Measurements from ENCODE around the gene SUSD1.

The SUSD1 gene

GRCh38 chr9:112127281-112127680 is 47.8 kb downstream of the SUSD1 start:
- H3K27me3 ChIP-seq (ENCODE audit: insufficient read depth, low read length), result no peaks in the 10 kb centered on the region
- H3K9ac ChIP-seq (ENCODE audit: low read depth, low read length), result no peak overlapping the region
- H3K4me1 ChIP-seq (ENCODE audit: insufficient read depth, low read length), result peaks cover 4% of the 10 kb centered on the region; the same call in 1 of the 2 replicates
- no peak overlapping the region for H3K4me3 ChIP-seq (ENCODE audit: low read length)
- H3K36me3 ChIP-seq (ENCODE audit: insufficient read depth, low read depth, low read length), result no peaks in the 10 kb centered on the region
- no peak overlapping the region for H3K27ac ChIP-seq (ENCODE audit: low read length)
- H3K9me3 ChIP-seq (ENCODE audit: insufficient read depth, low read depth, low read length), result no peaks in the 10 kb centered on the region

- Histone ChIP-seq H3K27me3 (ENCODE audit: insufficient read depth, low read length) (no peaks in the 10 kb centered on the region), H3K27ac (ENCODE audit: low read length) (no peak overlapping the region), H3K4me3 (ENCODE audit: low read length) (no peak overlapping the region), H3K9ac (ENCODE audit: low read depth, low read length) (no peak overlapping the region), H3K36me3 (ENCODE audit: insufficient read depth, low read depth, low read length) (no peaks in the 10 kb centered on the region), H3K9me3 (ENCODE audit: insufficient read depth, low read depth, low read length) (no peaks in the 10 kb centered on the region), H3K4me1 (ENCODE audit: insufficient read depth, low read length) (no peaks in the 10 kb centered on the region)
Measured at GRCh38 chr9:112125951-112126388, 49.1 kb downstream of the SUSD1 start.

DNA sequence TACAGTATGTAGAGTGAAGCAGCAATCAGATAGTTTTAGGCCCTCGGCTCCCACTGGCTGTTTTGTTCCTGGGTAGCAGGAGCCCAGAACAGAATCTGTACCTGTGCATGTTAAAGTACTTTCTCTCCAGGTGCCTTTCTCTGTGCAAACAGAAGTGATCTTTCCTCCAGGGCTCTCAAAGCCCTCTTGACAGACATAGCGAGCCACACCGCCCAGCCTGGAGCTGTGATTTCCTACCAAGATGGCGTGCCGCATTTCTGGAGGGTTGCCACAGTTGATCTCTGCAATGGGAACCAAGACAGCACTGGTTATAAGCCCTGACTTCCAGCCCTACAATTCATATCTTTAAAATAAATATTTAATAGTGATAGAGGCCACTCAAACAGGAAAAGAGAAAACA is 50.9 kb downstream of the SUSD1 start:
- no peak overlapping the region for H3K27ac ChIP-seq (ENCODE audit: low read length)
- no peaks in the 10 kb centered on the region for H3K36me3 ChIP-seq (ENCODE audit: insufficient read depth, low read depth, low read length)
- peaks cover 8% of the 10 kb centered on the region; the same call in 1 of the 2 replicates for H3K4me1 ChIP-seq (ENCODE audit: insufficient read depth, low read length)
- no peak overlapping the region for H3K4me3 ChIP-seq (ENCODE audit: low read length)
- H3K9me3 ChIP-seq (ENCODE audit: insufficient read depth, low read depth, low read length), result no peaks in the 10 kb centered on the region
- H3K27me3 ChIP-seq (ENCODE audit: insufficient read depth, low read length), result no peaks in the 10 kb centered on the region
- H3K9ac ChIP-seq (ENCODE audit: low read depth, low read length), result no peak overlapping the region

- Histone ChIP-seq H3K9ac (ENCODE audit: low read depth, low read length) (no peak overlapping the region), H3K36me3 (ENCODE audit: insufficient read depth, low read depth, low read length) (no peaks in the 10 kb centered on the region), H3K4me1 (ENCODE audit: insufficient read depth, low read length) (peaks cover 8% of the 10 kb centered on the region; the same call in 1 of the 2 replicates), H3K9me3 (ENCODE audit: insufficient read depth, low read depth, low read length) (no peaks in the 10 kb centered on the region), H3K27me3 (ENCODE audit: insufficient read depth, low read length) (no peaks in the 10 kb centered on the region), H3K27ac (ENCODE audit: low read length) (no peak overlapping the region), H3K4me3 (ENCODE audit: low read length) (no peak overlapping the region)
Measured at GRCh38 chr9:112121633-112122032, 53.5 kb downstream of the SUSD1 start.

DNA sequence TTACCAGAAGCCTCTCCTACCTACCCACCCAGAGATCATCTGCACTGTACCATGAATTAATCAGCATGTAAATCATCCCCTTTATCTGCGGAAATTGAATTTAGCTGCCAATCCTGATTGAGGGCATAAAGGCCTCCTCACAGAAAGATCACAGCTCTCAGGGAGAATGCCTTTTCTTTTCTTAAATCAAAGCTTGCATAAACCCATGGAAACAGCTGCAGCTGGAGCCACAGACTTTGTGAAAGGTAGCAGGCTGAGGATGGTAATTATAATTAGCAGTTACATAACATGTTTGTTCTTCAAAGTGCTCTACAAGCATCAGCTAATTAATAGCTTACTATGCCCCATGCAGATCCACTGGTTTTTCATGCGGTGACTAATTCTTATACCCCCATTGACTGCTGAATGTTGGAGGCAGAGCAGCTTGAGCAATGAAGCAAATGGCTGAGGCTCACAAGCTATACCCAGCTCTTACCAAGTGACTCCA is 54.6 kb downstream of the SUSD1 start:
- Histone ChIP-seq H3K27me3 (ENCODE audit: insufficient read depth, low read length) (no peaks in the 10 kb centered on the region), H3K4me1 (ENCODE audit: insufficient read depth, low read length) (peaks cover 8% of the 10 kb centered on the region; the same call in 1 of the 2 replicates), H3K36me3 (ENCODE audit: insufficient read depth, low read depth, low read length) (no peaks in the 10 kb centered on the region), H3K4me3 (ENCODE audit: low read length) (no peak overlapping the region), H3K9me3 (ENCODE audit: insufficient read depth, low read depth, low read length) (no peaks in the 10 kb centered on the region), H3K27ac (ENCODE audit: low read length) (no peak overlapping the region), H3K9ac (ENCODE audit: low read depth, low read length) (no peak overlapping the region)

- Histone ChIP-seq H3K9ac (ENCODE audit: low read depth, low read length) (no peak overlapping the region), H3K27ac (ENCODE audit: low read length) (no peak overlapping the region), H3K4me1 (ENCODE audit: insufficient read depth, low read length) (peaks cover 8% of the 10 kb centered on the region; the same call in 1 of the 2 replicates), H3K4me3 (ENCODE audit: low read length) (no peak overlapping the region), H3K36me3 (ENCODE audit: insufficient read depth, low read depth, low read length) (no peaks in the 10 kb centered on the region), H3K27me3 (ENCODE audit: insufficient read depth, low read length) (no peaks in the 10 kb centered on the region), H3K9me3 (ENCODE audit: insufficient read depth, low read depth, low read length) (no peaks in the 10 kb centered on the region)
Measured at GRCh38 chr9:112120030-112120341, 55.1 kb downstream of the SUSD1 start.

- Histone ChIP-seq H3K36me3 (ENCODE audit: insufficient read depth, low read depth, low read length) (no peaks in the 10 kb centered on the region), H3K4me3 (ENCODE audit: low read length) (no peak overlapping the region), H3K9me3 (ENCODE audit: insufficient read depth, low read depth, low read length) (no peaks in the 10 kb centered on the region), H3K27ac (ENCODE audit: low read length) (no peak overlapping the region), H3K27me3 (ENCODE audit: insufficient read depth, low read length) (no peaks in the 10 kb centered on the region), H3K4me1 (ENCODE audit: insufficient read depth, low read length) (peaks cover 8% of the 10 kb centered on the region; the same call in 1 of the 2 replicates), H3K9ac (ENCODE audit: low read depth, low read length) (no peak overlapping the region)
Measured at GRCh38 chr9:112119225-112120029, 55.7 kb downstream of the SUSD1 start.

- Histone ChIP-seq H3K27ac (ENCODE audit: low read length) (no peak overlapping the region), H3K4me1 (ENCODE audit: insufficient read depth, low read length) (peaks cover 8% of the 10 kb centered on the region; the same call in 1 of the 2 replicates), H3K9me3 (ENCODE audit: insufficient read depth, low read depth, low read length) (no peaks in the 10 kb centered on the region), H3K4me3 (ENCODE audit: low read length) (no peak overlapping the region), H3K9ac (ENCODE audit: low read depth, low read length) (no peak overlapping the region), H3K36me3 (ENCODE audit: insufficient read depth, low read depth, low read length) (no peaks in the 10 kb centered on the region), H3K27me3 (ENCODE audit: insufficient read depth, low read length) (no peaks in the 10 kb centered on the region)
Measured at GRCh38 chr9:112118009-112118408, 57.1 kb downstream of the SUSD1 start.

- Histone ChIP-seq H3K27ac (ENCODE audit: low read length) (no peak overlapping the region), H3K9me3 (ENCODE audit: insufficient read depth, low read depth, low read length) (no peaks in the 10 kb centered on the region), H3K36me3 (ENCODE audit: insufficient read depth, low read depth, low read length) (no peaks in the 10 kb centered on the region), H3K4me1 (ENCODE audit: insufficient read depth, low read length) (peaks cover 8% of the 10 kb centered on the region; the same call in 1 of the 2 replicates), H3K9ac (ENCODE audit: low read depth, low read length) (no peak overlapping the region), H3K27me3 (ENCODE audit: insufficient read depth, low read length) (no peaks in the 10 kb centered on the region), H3K4me3 (ENCODE audit: low read length) (no peak overlapping the region)
Measured at GRCh38 chr9:112115970-112116753, 58.9 kb downstream of the SUSD1 start.

DNA sequence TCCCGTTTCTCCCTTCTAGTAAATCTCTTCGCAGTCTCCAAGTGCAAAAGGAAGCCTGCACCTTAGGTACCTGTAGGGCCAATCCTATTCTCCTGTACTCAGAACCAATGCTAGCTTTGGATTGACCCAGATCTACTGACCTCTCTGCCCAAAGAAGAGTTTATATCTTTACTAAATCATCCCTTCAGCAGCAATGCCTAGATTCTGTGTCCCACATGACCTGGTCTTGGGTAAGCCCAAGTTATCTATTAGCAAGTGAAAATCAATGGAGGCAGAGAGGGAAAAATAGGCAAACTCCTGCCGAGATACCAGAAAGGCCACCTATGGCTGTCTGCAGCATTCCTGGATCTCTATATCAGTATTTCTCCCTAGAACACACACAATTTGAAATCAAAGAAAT is 60.0 kb downstream of the SUSD1 start:
- Histone ChIP-seq H3K27me3 (ENCODE audit: insufficient read depth, low read length) (no peaks in the 10 kb centered on the region), H3K27ac (ENCODE audit: low read length) (no peak overlapping the region), H3K9ac (ENCODE audit: low read depth, low read length) (no peak overlapping the region), H3K9me3 (ENCODE audit: insufficient read depth, low read depth, low read length) (no peaks in the 10 kb centered on the region), H3K4me3 (ENCODE audit: low read length) (no peak overlapping the region), H3K4me1 (ENCODE audit: insufficient read depth, low read length) (peaks cover under 1% of the 10 kb centered on the region; the same call in 1 of the 2 replicates), H3K36me3 (ENCODE audit: insufficient read depth, low read depth, low read length) (no peaks in the 10 kb centered on the region)

GRCh38 chr9:112112941-112113681 is 62.0 kb downstream of the SUSD1 start:
- H3K4me1 ChIP-seq (ENCODE audit: insufficient read depth, low read length), result no peaks in the 10 kb centered on the region
- H3K4me3 ChIP-seq (ENCODE audit: low read length), result no peak overlapping the region
- H3K27ac ChIP-seq (ENCODE audit: low read length), result no peak overlapping the region
- no peak overlapping the region for H3K9ac ChIP-seq (ENCODE audit: low read depth, low read length)
- H3K27me3 ChIP-seq (ENCODE audit: insufficient read depth, low read length), result no peaks in the 10 kb centered on the region
- H3K9me3 ChIP-seq (ENCODE audit: insufficient read depth, low read depth, low read length), result no peaks in the 10 kb centered on the region
- no peaks in the 10 kb centered on the region for H3K36me3 ChIP-seq (ENCODE audit: insufficient read depth, low read depth, low read length)
